T-helper 2 cell treated with Interferon-gamma antibody and Interleukin-4, amounts not matched to agents 5 μg/mL and 100 μg/mL, for 36 hours (primary cell): ENCODE measurements around the gene TAX1BP3.

Source experiments
- DNase-seq: peaks from one replicate; pipeline ENCODE4 v3.0.0; 2021; ENCODE audit warnings: low spot score
- H3K27ac Mint-ChIP-seq: one replicate; pipeline ENCODE4 v1.8.0; 2021; ENCODE audit warnings: mild to moderate bottlenecking, mixed read lengths
- H3K27me3 Mint-ChIP-seq: one replicate; pipeline ENCODE4 v1.8.0; 2021; ENCODE audit warnings: low read depth, mixed read lengths
- H3K36me3 Mint-ChIP-seq: one replicate; pipeline ENCODE4 v1.8.0; 2021; ENCODE audit warnings: low read depth, mixed read lengths
- H3K4me1 Mint-ChIP-seq: one replicate; pipeline ENCODE4 v1.8.0; 2021; ENCODE audit warnings: low read depth, mixed read lengths
- H3K4me3 Mint-ChIP-seq: one replicate; pipeline ENCODE4 v1.8.0; 2022; ENCODE audit warnings: mild to moderate bottlenecking, moderate library complexity, mixed read lengths
- H3K9me3 Mint-ChIP-seq: one replicate; pipeline ENCODE4 v1.8.0; 2021; ENCODE audit warnings: mixed read lengths

Gene TAX1BP3

GRCh38 chr17:3658784-3659449, 9.5 kb downstream of the TAX1BP3 start:
- Mint-ChIP-seq H3K9me3 (no peaks in the 10 kb centered on the region), H3K27me3 (no peaks in the 10 kb centered on the region), H3K4me1 (no peaks in the 10 kb centered on the region), H3K4me3 (no peak overlapping the region), H3K36me3 (no peaks in the 10 kb centered on the region), H3K27ac (no peak overlapping the region)
- DNase-seq, result no peak

GRCh38 chr17:3657874-3658783, 10.2 kb downstream of the TAX1BP3 start:
- Mint-ChIP-seq H3K9me3 (no peaks in the 10 kb centered on the region), H3K36me3 (no peaks in the 10 kb centered on the region), H3K27me3 (no peaks in the 10 kb centered on the region), H3K4me3 (no peak overlapping the region), H3K4me1 (no peaks in the 10 kb centered on the region), H3K27ac (no peak overlapping the region)
- DNase-seq, result no peak

- Mint-ChIP-seq H3K9me3 (no peaks in the 10 kb centered on the region), H3K4me1 (no peaks in the 10 kb centered on the region), H3K27me3 (no peaks in the 10 kb centered on the region), H3K4me3 (no peak overlapping the region), H3K36me3 (no peaks in the 10 kb centered on the region), H3K27ac (no peak overlapping the region)
- no peak for DNase-seq
Observed at GRCh38 chr17:3657588-3657869, 10.8 kb downstream of the TAX1BP3 start.

GRCh38 chr17:3656755-3657587, 11.4 kb downstream of the TAX1BP3 start:
- DNase-seq, result no peak
- H3K27me3 Mint-ChIP-seq, result no peaks in the 10 kb centered on the region
- no peaks in the 10 kb centered on the region for H3K9me3 Mint-ChIP-seq
- H3K36me3 Mint-ChIP-seq, result no peaks in the 10 kb centered on the region
- H3K27ac Mint-ChIP-seq, result peak overlapping the region; percentile 26
- H3K4me1 Mint-ChIP-seq, result no peaks in the 10 kb centered on the region
- no peak overlapping the region for H3K4me3 Mint-ChIP-seq

- no peaks in the 10 kb centered on the region for H3K27me3 Mint-ChIP-seq
- peak overlapping the region; percentile 26 for H3K27ac Mint-ChIP-seq
- H3K4me3 Mint-ChIP-seq, result no peak overlapping the region
- no peak for DNase-seq
- no peaks in the 10 kb centered on the region for H3K36me3 Mint-ChIP-seq
- no peaks in the 10 kb centered on the region for H3K9me3 Mint-ChIP-seq
- no peaks in the 10 kb centered on the region for H3K4me1 Mint-ChIP-seq
Observed at GRCh38 chr17:3656353-3656752, 12.0 kb downstream of the TAX1BP3 start.

GRCh38 chr17:3655766-3656165, 12.6 kb downstream of the TAX1BP3 start:
- H3K4me1 Mint-ChIP-seq, result no peaks in the 10 kb centered on the region
- no peak overlapping the region for H3K4me3 Mint-ChIP-seq
- H3K9me3 Mint-ChIP-seq, result no peaks in the 10 kb centered on the region
- H3K27me3 Mint-ChIP-seq, result no peaks in the 10 kb centered on the region
- H3K36me3 Mint-ChIP-seq, result no peaks in the 10 kb centered on the region
- no peak overlapping the region for H3K27ac Mint-ChIP-seq
- no peak for DNase-seq

DNA sequence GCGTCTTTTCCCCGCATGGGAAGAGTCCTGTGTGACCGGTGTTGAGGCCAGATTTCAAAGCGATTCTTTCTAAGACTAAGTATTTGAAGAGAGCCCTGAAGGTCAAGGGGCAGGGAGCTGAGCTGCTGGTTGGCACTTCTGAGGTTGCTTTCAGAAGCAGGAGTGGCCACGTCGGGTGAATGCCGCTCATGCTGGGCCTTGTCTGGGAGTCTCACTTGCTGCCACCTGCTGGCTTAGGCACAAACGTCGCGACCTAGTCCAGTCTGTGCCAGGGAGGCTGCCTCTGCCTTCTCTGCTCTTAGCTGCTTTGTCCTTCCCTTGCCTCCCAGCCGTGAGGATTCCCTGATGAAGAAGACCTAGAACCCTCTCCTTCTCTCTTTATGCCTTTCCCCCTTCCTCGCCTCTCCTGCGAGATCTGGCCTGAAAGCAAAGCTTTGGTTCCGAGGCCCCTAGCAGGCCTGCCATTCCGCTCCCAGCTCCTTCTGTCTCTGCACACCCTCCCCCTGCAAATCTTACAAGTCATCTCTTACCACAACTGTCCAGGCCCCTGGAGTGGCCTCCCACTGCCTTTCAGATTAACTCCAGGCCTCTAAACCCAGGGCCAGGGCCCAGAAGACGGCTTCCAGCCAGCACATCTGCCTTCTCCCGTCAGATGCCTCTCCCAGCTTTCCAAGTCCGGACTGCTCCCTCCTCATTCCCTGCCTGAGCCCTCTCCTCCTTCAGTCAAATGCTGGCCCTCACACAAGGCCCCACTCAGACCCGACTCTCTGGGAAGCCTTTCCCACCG, 20.4 kb downstream of the TAX1BP3 start:
- DNase-seq, result peak; percentile 41
- H3K4me1 Mint-ChIP-seq, result peaks cover 15% of the 10 kb centered on the region
- H3K9me3 Mint-ChIP-seq, result no peaks in the 10 kb centered on the region
- H3K27me3 Mint-ChIP-seq, result no peaks in the 10 kb centered on the region
- H3K4me3 Mint-ChIP-seq, result no peak overlapping the region
- H3K27ac Mint-ChIP-seq, result no peak overlapping the region
- peaks cover 26% of the 10 kb centered on the region for H3K36me3 Mint-ChIP-seq

DNA sequence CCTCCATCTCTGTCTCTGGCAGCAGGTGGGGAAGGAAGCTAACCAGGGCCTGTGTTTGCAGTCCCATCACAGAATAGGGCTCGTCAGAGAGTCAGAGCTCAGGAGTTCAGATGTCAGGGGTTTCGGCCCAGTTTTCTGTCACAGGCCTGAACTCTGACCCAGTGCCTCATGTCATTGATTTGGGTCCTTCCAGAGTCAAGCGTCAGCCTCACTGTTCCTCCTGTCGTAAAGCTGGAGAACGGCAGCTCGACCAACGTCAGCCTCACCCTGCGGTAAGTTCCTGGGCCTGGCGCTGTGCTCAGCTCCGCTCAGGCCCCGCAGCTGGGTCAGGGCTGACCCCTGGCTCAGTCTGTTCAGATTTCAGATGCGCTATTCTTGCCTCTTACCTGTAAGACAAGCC, 21.1 kb downstream of the TAX1BP3 start:
- no peak for DNase-seq
- Mint-ChIP-seq H3K4me1 (peaks cover 15% of the 10 kb centered on the region), H3K27me3 (no peaks in the 10 kb centered on the region), H3K27ac (no peak overlapping the region), H3K9me3 (no peaks in the 10 kb centered on the region), H3K36me3 (peaks cover 27% of the 10 kb centered on the region), H3K4me3 (no peak overlapping the region)

DNA sequence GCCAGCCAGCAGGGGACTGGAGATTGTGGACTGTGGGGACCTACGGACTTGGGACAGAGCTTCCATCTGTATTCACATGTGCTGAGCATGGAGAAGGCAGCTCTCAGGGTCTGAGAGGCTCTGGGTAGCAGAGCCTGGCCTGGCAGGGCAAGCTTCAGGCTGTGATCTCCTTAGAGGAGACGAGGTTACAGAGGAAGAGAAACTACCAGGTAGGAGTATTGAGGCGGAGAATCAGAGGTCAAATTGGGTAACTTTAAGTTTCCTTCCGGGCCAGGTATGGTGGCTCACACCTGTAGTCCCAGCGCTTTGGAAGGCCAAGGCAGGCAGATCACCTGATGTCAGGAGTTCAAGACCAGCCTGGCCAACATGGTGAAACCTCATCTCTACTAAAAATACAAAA, 23.1 kb downstream of the TAX1BP3 start:
- H3K4me1 Mint-ChIP-seq, result peaks cover 29% of the 10 kb centered on the region
- DNase-seq, result no peak
- H3K27me3 Mint-ChIP-seq, result no peaks in the 10 kb centered on the region
- H3K4me3 Mint-ChIP-seq, result no peak overlapping the region
- H3K36me3 Mint-ChIP-seq, result peaks cover 34% of the 10 kb centered on the region
- H3K9me3 Mint-ChIP-seq, result no peaks in the 10 kb centered on the region
- no peak overlapping the region for H3K27ac Mint-ChIP-seq

- Mint-ChIP-seq H3K9me3 (no peaks in the 10 kb centered on the region), H3K36me3 (peaks cover 33% of the 10 kb centered on the region), H3K4me3 (peak overlapping the region; percentile 5), H3K27ac (peak overlapping the region; percentile 68), H3K27me3 (no peaks in the 10 kb centered on the region), H3K4me1 (peaks cover 40% of the 10 kb centered on the region)
- DNase-seq, result peak; percentile 62
Observed at GRCh38 chr17:3643889-3644349, 24.5 kb downstream of the TAX1BP3 start.

- Mint-ChIP-seq H3K4me1 (peaks cover 56% of the 10 kb centered on the region), H3K27me3 (no peaks in the 10 kb centered on the region), H3K27ac (peak overlapping the region; percentile 21)
Observed at GRCh38 chr17:3641717-3642486, 26.5 kb downstream of the TAX1BP3 start.

GRCh38 chr17:3641014-3641413, 27.4 kb downstream of the TAX1BP3 start:
- Mint-ChIP-seq H3K27ac (peak overlapping the region; percentile 94), H3K27me3 (no peaks in the 10 kb centered on the region)

More at GRCh38 chr17:3641717-3642486, 26.5 kb downstream of the TAX1BP3 start:
- Mint-ChIP-seq H3K4me3 (no peak overlapping the region), H3K9me3 (no peaks in the 10 kb centered on the region), H3K36me3 (peaks cover 32% of the 10 kb centered on the region)
- DNase-seq, result no peak

More at GRCh38 chr17:3641014-3641413, 27.4 kb downstream of the TAX1BP3 start:
- Mint-ChIP-seq H3K36me3 (peaks cover 32% of the 10 kb centered on the region), H3K9me3 (no peaks in the 10 kb centered on the region), H3K4me1 (peaks cover 56% of the 10 kb centered on the region), H3K4me3 (no peak overlapping the region)
- DNase-seq, result no peak
